ENCODE measurements around the gene GPATCH11. TPM values are rescaled to one million over a fixed set of nuclear protein-coding genes. Genes with fewer than 3 reads are reported as not detected.

The GPATCH11 gene
- total and polyA plus RNA-seq, 2 donors (not counting 1 experiment from before 2014, with no cell fraction given): 5.9 to 7.9 TPM

GRCh38 chr2:37143974-37144373 is 59.7 kb downstream of the GPATCH11 start:
- no peaks in the 10 kb centered on the region for H3K79me2 ChIP-seq (ENCODE audit: control insufficient read depth, insufficient read depth, low read length)
- no peak overlapping the region for H3K27ac ChIP-seq (ENCODE audit: insufficient read depth, low read length)
- no peaks in the 10 kb centered on the region for H3K4me1 ChIP-seq (ENCODE audit: control insufficient read depth, extremely low read depth, insufficient read depth, low read length)
- no peaks in the 10 kb centered on the region for H4K20me1 ChIP-seq (ENCODE audit: control insufficient read depth, extremely low read depth, insufficient read depth, low read length)
- H2AFZ ChIP-seq (ENCODE audit: low read length): no peak overlapping the region
- H3K27me3 ChIP-seq (ENCODE audit: control insufficient read depth, insufficient read depth, low read length): no peaks in the 10 kb centered on the region
- no peak overlapping the region for H3K4me3 ChIP-seq (replicated peaks in 1 of 4; ENCODE audit: control extremely low read depth in 1 of 4, insufficient read depth in 1 of 4, low read depth in 3 of 4, low read length in 4 of 4)
- peak; percentile 25 to 50 for DNase-seq (ENCODE audit: low read depth in 2 of 2)
- no peak overlapping the region for H3K9ac ChIP-seq (ENCODE audit: insufficient read depth, low read length)
- TF ChIP-seq CTCF (conservative IDR thresholded peaks at IDR 0.05 in 1 of 2, IDR thresholded peaks at IDR 0.05 in 1 of 2; ENCODE audit: low read depth in 1 of 2, low read length in 2 of 2): no peak
- TF ChIP-seq EZH2 (IDR thresholded peaks at IDR 0.05; ENCODE audit: low read length, missing control alignments): no peak
- no peak overlapping the region for H3K4me2 ChIP-seq (ENCODE audit: extremely low read depth, insufficient read depth, low read length)
- H3K36me3 ChIP-seq (ENCODE audit: control insufficient read depth, insufficient read depth, low read length): peaks cover 5% of the 10 kb centered on the region
- H3K9me3 ChIP-seq (ENCODE audit: control insufficient read depth, insufficient read depth, low read depth, low read length): no peaks in the 10 kb centered on the region

GRCh38 chr2:37146062-37146461 is 61.7 kb downstream of the GPATCH11 start:
- peaks cover 5% of the 10 kb centered on the region for H3K36me3 ChIP-seq (ENCODE audit: control insufficient read depth, insufficient read depth, low read length)
- H2AFZ ChIP-seq (ENCODE audit: low read length): no peak overlapping the region
- DNase-seq (ENCODE audit: low read depth in 2 of 2): no peak
- no peaks in the 10 kb centered on the region for H3K9me3 ChIP-seq (ENCODE audit: control insufficient read depth, insufficient read depth, low read depth, low read length)
- H3K4me2 ChIP-seq (ENCODE audit: extremely low read depth, insufficient read depth, low read length): no peak overlapping the region
- H3K9ac ChIP-seq (ENCODE audit: insufficient read depth, low read length): no peak overlapping the region
- no peaks in the 10 kb centered on the region for H3K27me3 ChIP-seq (ENCODE audit: control insufficient read depth, insufficient read depth, low read length)
- no peaks in the 10 kb centered on the region for H3K4me1 ChIP-seq (ENCODE audit: control insufficient read depth, extremely low read depth, insufficient read depth, low read length)
- peaks cover 3% of the 10 kb centered on the region for H3K79me2 ChIP-seq (ENCODE audit: control insufficient read depth, insufficient read depth, low read length)
- no peak overlapping the region for H3K27ac ChIP-seq (ENCODE audit: insufficient read depth, low read length)
- H4K20me1 ChIP-seq (ENCODE audit: control insufficient read depth, extremely low read depth, insufficient read depth, low read length): no peaks in the 10 kb centered on the region
- H3K4me3 ChIP-seq (replicated peaks in 1 of 4; ENCODE audit: control extremely low read depth in 1 of 4, insufficient read depth in 1 of 4, low read depth in 3 of 4, low read length in 4 of 4): no peak overlapping the region
- TF ChIP-seq EZH2 (IDR thresholded peaks at IDR 0.05; ENCODE audit: low read length, missing control alignments) (no peak), CTCF (conservative IDR thresholded peaks at IDR 0.05 in 1 of 2, IDR thresholded peaks at IDR 0.05 in 1 of 2; ENCODE audit: low read depth in 1 of 2, low read length in 2 of 2) (no peak)

GRCh38 chr2:37148325-37148724 is 64.0 kb downstream of the GPATCH11 start:
- Histone ChIP-seq H3K4me1 (ENCODE audit: control insufficient read depth, extremely low read depth, insufficient read depth, low read length) (no peaks in the 10 kb centered on the region), H3K79me2 (ENCODE audit: control insufficient read depth, insufficient read depth, low read length) (peaks cover 17% of the 10 kb centered on the region), H3K9ac (ENCODE audit: insufficient read depth, low read length) (no peak overlapping the region), H4K20me1 (ENCODE audit: control insufficient read depth, extremely low read depth, insufficient read depth, low read length) (no peaks in the 10 kb centered on the region), H2AFZ (ENCODE audit: low read length) (no peak overlapping the region), H3K9me3 (ENCODE audit: control insufficient read depth, insufficient read depth, low read depth, low read length) (no peaks in the 10 kb centered on the region), H3K27me3 (ENCODE audit: control insufficient read depth, insufficient read depth, low read length) (no peaks in the 10 kb centered on the region), H3K27ac (ENCODE audit: insufficient read depth, low read length) (no peak overlapping the region), H3K36me3 (ENCODE audit: control insufficient read depth, insufficient read depth, low read length) (peaks cover 5% of the 10 kb centered on the region), H3K4me2 (ENCODE audit: extremely low read depth, insufficient read depth, low read length) (no peak overlapping the region), H3K4me3 (replicated peaks in 1 of 4; ENCODE audit: control extremely low read depth in 1 of 4, insufficient read depth in 1 of 4, low read depth in 3 of 4, low read length in 4 of 4) (no peak overlapping the region)
- DNase-seq (ENCODE audit: low read depth in 2 of 2): no peak
- TF ChIP-seq CTCF (conservative IDR thresholded peaks at IDR 0.05 in 1 of 2, IDR thresholded peaks at IDR 0.05 in 1 of 2; ENCODE audit: low read depth in 1 of 2, low read length in 2 of 2) (no peak), EZH2 (IDR thresholded peaks at IDR 0.05; ENCODE audit: low read length, missing control alignments) (no peak)

Other genes starting within 250 kb of the GPATCH11 start
- 13.4 and 13.7 TPM in 2 replicates for gene STRN, start 118.0 kb upstream of the GPATCH11 start, total RNA-seq
- 17.5 and 19.9 TPM in 2 replicates for gene STRN, start 118.0 kb upstream of the GPATCH11 start, polyA plus RNA-seq
- 16.7 and 22.0 TPM in 2 replicates for gene HEATR5B, start 146 bp upstream of the GPATCH11 start, total RNA-seq
- gene HEATR5B, start 146 bp upstream of the GPATCH11 start, polyA plus RNA-seq: 11.5 and 15.7 TPM in 2 replicates
- gene EIF2AK2, start 72.5 kb downstream of the GPATCH11 start, total RNA-seq: 27.7 and 32.0 TPM in 2 replicates
- 28.8 and 39.9 TPM in 2 replicates for gene EIF2AK2, start 72.5 kb downstream of the GPATCH11 start, polyA plus RNA-seq
- not detected in 2 replicates for gene SULT6B1, start 104.2 kb downstream of the GPATCH11 start, total RNA-seq
- not detected in 2 replicates for gene SULT6B1, start 104.2 kb downstream of the GPATCH11 start, polyA plus RNA-seq
- 12.6 and 16.8 TPM in 2 replicates for gene CEBPZOS, start 112.0 kb downstream of the GPATCH11 start, total RNA-seq
- gene CEBPZOS, start 112.0 kb downstream of the GPATCH11 start, polyA plus RNA-seq: 50.0 and 55.3 TPM in 2 replicates
- gene CEBPZ, start 147.1 kb downstream of the GPATCH11 start, total RNA-seq: 48.9 and 62.4 TPM in 2 replicates
- gene CEBPZ, start 147.1 kb downstream of the GPATCH11 start, polyA plus RNA-seq: 19.9 and 24.8 TPM in 2 replicates
- gene NDUFAF7, start 147.1 kb downstream of the GPATCH11 start, total RNA-seq: 16.9 and 18.7 TPM in 2 replicates
- gene NDUFAF7, start 147.1 kb downstream of the GPATCH11 start, polyA plus RNA-seq: 12.8 and 16.8 TPM in 2 replicates
- gene PRKD3, start 240.3 kb downstream of the GPATCH11 start, total RNA-seq: 51.4 and 67.7 TPM in 2 replicates
- gene PRKD3, start 240.3 kb downstream of the GPATCH11 start, polyA plus RNA-seq: 31.3 and 48.0 TPM in 2 replicates

Measured in fibroblast of lung (primary cell).